ENCODE measurements around the gene H3-3A.

Gene H3-3A

GRCh38 chr1:226062558-226063223 is at the start of gene H3-3A:
Gene H3-3A, plus strand, starts transcription at chr1:226062716. Its CDS starts 1,636 bp downstream, at chr1:226064352.
- DNase-seq: peak; percentile 96

- no peak for DNase-seq
Observed at GRCh38 chr1:226017070-226017469, 45.4 kb upstream of the H3-3A start.

- no peak for DNase-seq
Observed at GRCh38 chr1:226019572-226019971, 42.9 kb upstream of the H3-3A start.

- DNase-seq: no peak
Observed at GRCh38 chr1:226021401-226021800, 41.1 kb upstream of the H3-3A start.

GRCh38 chr1:226021801-226022200 is 40.7 kb upstream of the H3-3A start:
- no peak for DNase-seq

GRCh38 chr1:226023735-226024134 is 38.8 kb upstream of the H3-3A start:
- no peak for DNase-seq

- no peak for DNase-seq
Observed at GRCh38 chr1:226026833-226027232, 35.7 kb upstream of the H3-3A start.

GRCh38 chr1:226027538-226028217 is 34.8 kb upstream of the H3-3A start:
- DNase-seq: no peak

GRCh38 chr1:226029093-226029496 is 33.4 kb upstream of the H3-3A start:
- DNase-seq: no peak

- DNase-seq: no peak
Observed at GRCh38 chr1:226029568-226030225, 32.8 kb upstream of the H3-3A start.

- DNase-seq: no peak
Observed at GRCh38 chr1:226033582-226033981, 28.9 kb upstream of the H3-3A start.

- no peak for DNase-seq
Observed at GRCh38 chr1:226033991-226034390, 28.5 kb upstream of the H3-3A start.

GRCh38 chr1:226034482-226034881 is 28.0 kb upstream of the H3-3A start:
- DNase-seq: peak; percentile 88

GRCh38 chr1:226035915-226036314 is 26.6 kb upstream of the H3-3A start:
- no peak for DNase-seq

GRCh38 chr1:226038661-226039060 is 23.9 kb upstream of the H3-3A start:
- DNase-seq: no peak

GRCh38 chr1:226041419-226041818 is 21.1 kb upstream of the H3-3A start:
- DNase-seq: no peak

- no peak for DNase-seq
Observed at GRCh38 chr1:226044514-226045101, 17.9 kb upstream of the H3-3A start.

GRCh38 chr1:226046240-226046639 is 16.3 kb upstream of the H3-3A start:
- peak; percentile 58 for DNase-seq

GRCh38 chr1:226047495-226047894 is 15.0 kb upstream of the H3-3A start:
- DNase-seq: peak; percentile 43

- DNase-seq: no peak
Observed at GRCh38 chr1:226048886-226049285, 13.6 kb upstream of the H3-3A start.

- DNase-seq: no peak
Observed at GRCh38 chr1:226050133-226050532, 12.4 kb upstream of the H3-3A start.

GRCh38 chr1:226051365-226051764 is 11.2 kb upstream of the H3-3A start:
- no peak for DNase-seq

- DNase-seq: no peak
Observed at GRCh38 chr1:226052061-226052460, 10.5 kb upstream of the H3-3A start.

Data from fibroblast of skin of right quadriceps (primary cell).